HG03175 (cell line): ENCODE measurements around the gene C2CD4C.
"Not testable (repeated sequence)": the region's sequence is repeated elsewhere in the genome, so short reads cannot be mapped to it uniquely, and the experiment has no call there.

ENCODE experiments used
- ATAC-seq: cut with Tn5 transposase; IDR thresholded peaks from one replicate; pipeline ENCODE4 v1.9.1; 2021; ENCODE audit warnings: mild to moderate bottlenecking, moderate library complexity; ENCODE audit not compliant: unreplicated experiment

C2CD4C gene

DNA sequence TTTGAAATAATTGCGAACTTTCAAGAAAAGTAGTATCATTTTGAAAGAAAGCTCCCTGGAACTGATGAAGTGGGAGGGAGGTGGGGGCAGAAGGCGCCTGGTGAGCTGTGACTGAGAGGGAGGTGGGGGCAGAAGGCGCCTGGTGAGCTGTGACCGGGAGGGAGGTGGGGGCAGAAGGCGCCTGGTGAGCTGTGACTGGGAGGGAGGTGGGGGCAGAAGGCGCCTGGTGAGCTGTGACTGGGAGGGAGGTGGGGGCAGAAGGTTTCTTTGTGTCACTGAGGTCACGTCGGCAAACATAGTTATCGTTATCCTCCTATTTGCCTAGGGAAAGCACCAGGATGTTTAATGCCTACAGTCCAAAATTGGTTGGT is 24.2 kb downstream of the C2CD4C start:
- no peak for ATAC-seq

DNA sequence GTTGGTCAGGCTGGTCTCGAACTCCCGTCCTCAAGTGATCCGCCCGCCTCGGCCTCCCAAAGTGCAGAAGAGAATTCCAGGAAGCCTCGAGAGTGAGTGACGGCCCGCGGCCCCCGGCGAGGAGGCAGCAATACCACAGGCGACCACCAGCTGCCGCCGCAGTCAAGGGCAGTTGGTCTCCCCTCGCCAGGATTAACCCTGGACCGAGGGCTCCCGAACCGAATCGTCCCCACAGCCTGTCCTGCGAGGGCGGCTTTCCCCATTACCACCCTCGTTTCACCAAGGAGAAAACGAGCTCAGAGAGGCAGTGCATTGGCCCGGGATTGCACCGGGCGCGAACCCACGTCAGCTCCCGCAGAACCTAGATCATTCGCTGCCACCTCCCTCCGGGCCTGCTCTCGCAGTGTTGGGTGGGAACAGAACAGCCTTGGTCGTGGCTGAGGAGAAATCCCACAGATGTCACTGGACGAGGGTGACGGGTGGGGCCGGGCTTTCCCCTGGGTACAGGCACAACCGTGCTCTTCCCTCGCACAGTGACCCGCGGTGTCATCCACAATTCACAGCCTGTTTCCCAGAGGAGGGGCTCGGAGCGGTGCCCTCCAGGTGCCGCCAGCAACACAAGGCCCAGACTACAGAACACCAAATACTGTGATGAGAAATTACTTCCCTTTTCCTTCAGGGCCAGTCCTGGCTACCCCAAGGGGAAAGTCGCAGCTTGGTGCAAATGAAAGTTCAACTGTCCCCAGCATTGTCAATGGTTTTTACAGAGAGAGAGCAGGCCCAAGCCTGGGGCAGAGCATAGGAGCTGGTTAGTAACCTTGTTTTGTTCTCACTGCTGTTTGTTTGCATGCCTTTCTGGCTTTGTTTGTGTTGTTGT is 24.8 kb downstream of the C2CD4C start:
- no peak for ATAC-seq

GRCh38 chr19:383040-383439 is 25.9 kb downstream of the C2CD4C start:
- ATAC-seq = no peak

GRCh38 chr19:382578-382977 is 26.4 kb downstream of the C2CD4C start:
- not testable (repeated sequence) for ATAC-seq

- ATAC-seq = not testable (repeated sequence)
These were observed 27.0 kb downstream of the C2CD4C start for GRCh38 chr19:381901-382300.

GRCh38 chr19:380618-381219 is 28.2 kb downstream of the C2CD4C start:
- ATAC-seq = not testable (repeated sequence)

DNA sequence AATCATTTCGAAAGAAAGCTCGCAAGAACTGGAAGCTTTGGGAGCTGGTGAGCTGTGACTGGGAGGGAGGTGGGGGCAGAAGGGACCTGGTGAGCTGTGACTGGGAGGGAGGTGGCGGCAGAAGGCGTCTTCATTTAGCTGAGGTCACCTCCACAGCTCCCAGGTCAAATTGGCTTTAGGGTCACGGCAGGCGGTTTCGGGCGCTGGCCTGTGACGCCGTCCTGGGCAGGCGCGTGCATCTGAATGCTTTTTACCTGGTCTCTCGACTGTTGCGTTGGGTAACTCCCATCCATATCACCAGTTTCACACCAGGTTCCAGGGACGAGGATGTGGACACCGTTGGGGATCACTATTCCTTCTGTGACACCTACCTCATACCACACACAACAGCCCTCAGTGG is 29.2 kb downstream of the C2CD4C start:
- no peak for ATAC-seq

DNA sequence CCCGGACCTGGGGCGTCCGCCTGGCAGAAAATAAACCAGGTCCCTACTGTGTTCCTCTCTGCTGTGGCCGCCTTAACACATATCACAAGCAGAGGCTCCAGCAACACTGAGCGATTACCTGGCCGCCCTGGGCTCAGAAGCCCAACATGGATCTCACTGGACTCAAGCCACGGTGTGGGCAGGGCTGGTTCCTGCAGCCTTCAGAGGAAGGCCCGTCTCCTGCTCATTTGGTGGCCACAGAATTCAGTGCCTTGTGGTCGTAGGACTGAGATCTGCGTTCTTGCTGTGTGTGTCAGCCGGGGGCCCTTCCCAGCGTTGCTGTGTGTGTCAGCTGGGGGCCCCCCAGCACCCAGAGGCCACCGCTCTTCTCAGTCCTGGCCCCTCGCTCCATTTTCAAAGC is 30.2 kb downstream of the C2CD4C start:
- no peak for ATAC-seq

DNA sequence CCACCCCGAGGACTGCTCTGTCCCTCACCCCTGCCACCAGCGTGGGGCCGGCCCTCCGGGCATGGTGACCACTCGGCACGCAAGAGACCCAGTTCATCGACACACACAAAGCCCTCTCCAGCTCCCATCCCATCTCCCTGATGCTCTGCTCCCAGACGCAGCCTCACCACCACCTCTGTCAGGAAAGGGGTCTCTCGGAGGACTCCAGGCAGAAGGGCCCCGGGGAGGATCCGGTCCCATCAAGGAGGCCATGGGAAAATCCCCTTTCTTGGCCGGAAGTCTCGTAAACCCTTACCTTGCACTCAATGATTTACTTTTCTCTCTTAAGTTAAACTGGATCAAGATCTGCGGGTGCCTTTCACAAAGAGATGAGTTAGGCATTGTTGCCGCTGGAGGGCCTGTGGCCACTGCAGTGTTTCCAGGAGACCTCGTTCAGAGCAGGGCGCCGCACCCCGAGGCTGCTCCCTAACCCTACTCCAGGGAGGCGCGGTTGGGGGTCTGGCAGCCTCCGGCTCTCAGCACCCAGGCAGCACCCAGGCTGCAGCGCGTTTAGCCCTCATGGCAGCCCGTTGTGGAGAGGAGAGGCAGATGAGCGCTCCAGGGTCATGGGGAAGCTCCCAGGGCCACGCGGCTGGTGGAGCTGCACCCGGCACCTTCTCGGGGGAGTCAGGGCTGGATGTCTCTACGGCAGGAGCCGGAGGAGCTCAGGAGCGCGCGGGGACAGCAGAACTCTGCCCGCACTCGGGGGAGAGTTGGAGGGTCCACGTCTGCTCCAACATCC is 31.0 kb downstream of the C2CD4C start:
- ATAC-seq = no peak

- ATAC-seq = no peak
These were observed 32.9 kb downstream of the C2CD4C start for GRCh38 chr19:376111-376470.

DNA sequence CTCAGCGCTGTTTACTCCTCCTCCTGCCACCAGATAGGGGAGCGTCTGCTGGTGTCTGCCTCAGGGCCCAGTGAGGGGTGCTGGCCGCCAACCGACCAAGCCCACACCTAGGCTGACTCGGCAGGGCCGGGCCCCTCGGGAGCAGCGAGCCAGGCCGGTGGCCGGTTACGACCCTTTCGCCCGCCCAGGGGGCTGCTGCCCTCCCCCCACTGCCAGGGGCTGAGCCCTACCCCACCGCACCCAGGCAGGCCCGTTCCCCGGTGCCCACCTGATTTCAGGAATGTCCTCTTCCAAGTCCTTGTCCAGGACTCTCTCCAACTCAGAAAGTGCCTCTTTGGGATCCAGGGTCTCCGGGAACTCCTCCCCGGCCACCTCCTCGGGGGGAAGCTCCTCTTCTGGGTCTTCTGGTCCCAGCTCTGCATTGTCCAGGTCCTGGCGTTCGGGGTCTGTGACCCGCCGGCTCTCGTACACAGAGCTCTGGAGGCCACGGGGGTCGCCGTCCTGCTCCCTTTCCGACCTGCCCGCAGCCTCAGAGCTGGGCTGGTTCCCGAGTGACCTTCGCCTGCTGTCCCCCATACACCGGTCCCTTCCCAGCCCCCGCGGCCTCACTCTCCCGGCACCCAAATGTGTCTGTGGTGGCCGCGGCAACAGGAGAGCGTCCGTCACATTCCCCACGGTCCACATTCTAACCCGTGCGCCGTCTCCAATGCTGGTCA is 33.4 kb downstream of the C2CD4C start:
- ATAC-seq = no peak

DNA sequence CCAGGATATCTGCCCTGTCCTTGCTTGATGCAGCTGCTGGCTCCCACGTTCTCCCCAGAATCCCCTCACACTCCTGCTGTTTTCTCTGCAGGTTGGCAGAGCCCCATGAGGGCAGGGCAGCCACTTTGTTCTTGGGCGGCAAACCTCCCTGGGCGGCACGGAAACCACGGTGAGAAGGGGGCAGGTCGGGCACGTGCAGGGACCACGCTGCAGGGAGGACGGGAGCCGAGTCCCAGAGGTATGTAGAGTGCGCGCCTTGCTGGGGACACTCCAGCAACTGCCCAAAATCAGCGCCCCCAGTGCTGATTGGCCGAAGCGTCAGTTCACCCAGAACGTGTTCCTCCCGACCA is 34.1 kb downstream of the C2CD4C start:
- no peak for ATAC-seq

- no peak for ATAC-seq
These were observed 34.6 kb downstream of the C2CD4C start for GRCh38 chr19:374183-374885.

- no peak for ATAC-seq
These were observed 35.4 kb downstream of the C2CD4C start for GRCh38 chr19:373391-374182.

DNA sequence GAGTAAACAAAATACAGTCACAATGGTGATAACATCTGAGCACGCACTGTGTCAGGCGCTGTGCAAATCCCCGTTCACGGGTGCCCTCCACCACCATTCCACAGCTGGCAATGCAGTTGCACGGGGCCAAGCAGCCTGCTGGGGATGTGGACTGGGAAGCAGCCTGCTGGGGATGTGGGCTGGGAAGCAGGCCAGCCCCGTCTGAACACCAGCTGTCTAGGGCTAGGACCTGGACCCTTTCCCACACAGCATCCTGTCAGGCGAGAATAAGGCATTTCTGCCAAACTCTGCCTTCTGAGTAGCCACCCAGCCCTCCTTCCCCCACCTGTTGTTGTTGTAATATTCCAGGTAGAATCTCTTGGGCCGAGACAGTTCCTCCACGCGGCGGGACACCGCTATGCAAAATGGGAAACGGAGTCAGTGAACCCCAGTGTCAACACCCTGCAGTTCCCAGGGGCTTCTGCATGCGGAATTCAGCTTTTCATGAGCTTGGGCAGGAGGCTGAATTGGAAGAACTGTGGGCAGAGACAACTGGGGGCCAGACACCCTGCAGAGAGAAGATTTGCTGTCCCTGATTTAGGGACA is 36.5 kb downstream of the C2CD4C start:
- ATAC-seq = no peak

DNA sequence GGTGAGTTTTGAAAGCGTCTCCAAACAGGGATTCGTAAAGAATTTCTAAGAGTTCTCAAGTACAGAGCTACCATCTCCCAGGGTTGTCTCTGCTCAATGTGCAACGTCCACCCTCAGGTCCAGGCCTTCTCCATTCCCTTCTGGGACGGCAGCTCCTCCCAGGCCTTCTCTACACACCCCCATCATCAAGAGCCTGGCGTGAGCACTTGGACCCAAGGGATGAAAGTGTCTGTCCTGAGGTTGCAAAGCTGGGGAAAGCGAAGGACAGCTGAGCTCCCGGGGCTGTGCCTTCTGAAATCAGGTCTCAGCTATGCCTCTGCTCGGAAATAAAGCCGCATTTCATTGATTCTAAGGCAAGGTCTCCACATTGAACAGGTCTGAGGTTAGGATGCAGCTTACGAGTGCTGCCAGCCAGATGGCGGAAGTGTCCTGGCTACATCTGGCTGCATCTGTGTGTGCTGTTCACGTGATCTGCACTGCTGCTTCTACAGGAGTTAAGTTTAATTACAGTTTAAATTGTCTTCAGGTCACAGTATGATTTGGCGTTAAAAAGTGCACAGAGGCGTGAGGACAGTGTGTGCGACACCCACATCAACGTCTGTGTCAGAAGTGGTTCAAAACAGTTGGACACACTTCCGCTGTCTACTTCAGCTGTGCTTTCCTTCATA is 37.3 kb downstream of the C2CD4C start:
- no peak for ATAC-seq

DNA sequence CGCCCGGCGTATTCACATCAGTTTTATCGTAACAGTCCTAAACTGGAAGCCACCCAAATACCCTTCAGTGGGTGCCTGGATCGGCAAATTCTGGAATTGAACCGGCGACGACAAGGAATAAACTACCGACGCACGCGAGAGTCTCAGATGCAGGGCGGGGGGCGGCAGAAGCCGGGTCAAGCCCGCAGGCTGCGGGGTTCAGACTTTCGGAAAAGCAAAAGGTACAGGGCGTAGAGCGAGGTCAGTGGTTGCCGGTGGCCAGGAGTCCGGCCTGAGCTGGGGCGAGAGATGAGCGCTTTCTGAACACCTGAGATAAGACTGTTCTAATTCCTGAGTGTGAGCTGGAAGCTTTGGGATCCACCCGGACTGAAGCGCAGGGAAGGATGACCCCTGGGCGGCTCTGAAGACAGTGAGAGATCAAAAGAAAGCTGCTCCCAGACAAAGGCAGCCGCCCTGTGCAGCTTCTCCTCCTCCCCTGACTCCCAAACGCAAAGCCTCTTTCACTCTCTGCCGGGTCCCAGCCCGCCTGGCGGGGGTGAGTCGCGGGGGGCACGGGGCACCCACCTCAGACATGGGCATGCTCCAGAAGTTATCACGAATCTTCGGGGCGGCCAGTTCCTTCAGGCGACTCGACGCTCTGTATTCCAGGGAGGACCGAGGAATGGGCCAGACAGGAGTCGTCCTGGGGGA is 38.2 kb downstream of the C2CD4C start:
- ATAC-seq = no peak

- ATAC-seq = no peak
These were observed 39.1 kb downstream of the C2CD4C start for GRCh38 chr19:369876-370275.
